Gastroesophageal sphincter (tissue), 4 donors: ENCODE data around the gene KDM5B. TPM values are rescaled to one million over a fixed set of nuclear protein-coding genes. Genes with fewer than 3 reads are reported as not detected.

ENCODE experiments used
- ATAC-seq: fragments of 150-250 bp; one replicate; pipeline ENCODE4 v1.9.1; 2016; ENCODE audit warnings: mild to moderate bottlenecking, moderate library complexity
- H3K27ac ChIP-seq, 4 donors: fragments of 200-600 bp; sonication (generic) in 3 of 4; 1 replicate in 3 of 4; 2 replicates in 1 of 4; pipeline ENCODE4 v1.5.1; 2016 to 2019
- H3K27me3 ChIP-seq: fragments of 200-600 bp; sonication (generic); one replicate; pipeline ENCODE4 v1.5.1; 2019
- H3K36me3 ChIP-seq, 2 donors: fragments of 200-600 bp; sonication (generic); one replicate each; pipeline ENCODE4 v1.5.1; 2019; ENCODE audit warnings: control low read depth in 1 of 2
- H3K4me1 ChIP-seq, 3 donors: fragments of 200-600 bp; sonication (generic); 1 replicate in 2 of 3; 2 replicates in 1 of 3; pipeline ENCODE4 v1.5.1; 2016 to 2019; ENCODE audit warnings: control low read depth in 2 of 3
- H3K4me3 ChIP-seq, 2 donors: fragments of 200-600 bp; sonication (generic); one replicate each; pipeline ENCODE4 v1.5.1; 2019; ENCODE audit warnings: mild to moderate bottlenecking in 1 of 2, moderate library complexity in 1 of 2
- H3K9me3 ChIP-seq, 3 donors: fragments of 200-600 bp; sonication (generic); one replicate each; pipeline ENCODE4 v1.5.1; 2017 to 2019; ENCODE audit warnings: control low read depth in 2 of 3
- EP300 ChIP-seq: sonication (generic); formaldehyde crosslinking; IDR thresholded peaks from one replicate; pipeline ENCODE4 v1.6.1; 2017; ENCODE audit warnings: antibody characterized with exemption, mild to moderate bottlenecking
- POLR2A ChIP-seq, 2 donors: fragments of 450-650 bp; IDR thresholded peaks; one replicate each; pipeline ENCODE4 v1.6.1; 2017; ENCODE audit warnings: antibody characterized with exemption in 2 of 2, mild to moderate bottlenecking in 2 of 2, moderate library complexity in 1 of 2
- POLR2AphosphoS5 ChIP-seq: sonication (generic); formaldehyde crosslinking; IDR thresholded peaks from one replicate; pipeline ENCODE4 v1.6.1; 2017; ENCODE audit warnings: antibody characterized with exemption
- WGBS, 2 donors: methylation state at CpG; one replicate each; pipeline ENCODE4 v1.1.5; 2018; ENCODE audit warnings: low coverage in 1 of 2; 5-methylcytosine and 5-hydroxymethylcytosine counted together
- total RNA-seq, 4 donors: library from RNA; depleted of rRNA; stranded (reverse); fragments of >200 nt; gene quantifications; one replicate each; pipeline ENCODE4 v1.1.0, GENCODE V29; 2016
- TF ChIP-seq, protein P1 (sequence below), 4 experiments: fragments of 200-600 bp in 2 of 4; fragments of 450-650 bp in 2 of 4; sonication (generic) in 1 of 4; IDR thresholded peaks; one replicate each; pipeline ENCODE4 v1.5.1; 2017 to 2019; ENCODE audit warnings: antibody characterized with exemption in 4 of 4, mild to moderate bottlenecking in 2 of 4, moderate library complexity in 2 of 4

The KDM5B gene
- total RNA-seq = 10 to 100 TPM; 29.2 to 41.4 (median 34.8) TPM

DNA sequence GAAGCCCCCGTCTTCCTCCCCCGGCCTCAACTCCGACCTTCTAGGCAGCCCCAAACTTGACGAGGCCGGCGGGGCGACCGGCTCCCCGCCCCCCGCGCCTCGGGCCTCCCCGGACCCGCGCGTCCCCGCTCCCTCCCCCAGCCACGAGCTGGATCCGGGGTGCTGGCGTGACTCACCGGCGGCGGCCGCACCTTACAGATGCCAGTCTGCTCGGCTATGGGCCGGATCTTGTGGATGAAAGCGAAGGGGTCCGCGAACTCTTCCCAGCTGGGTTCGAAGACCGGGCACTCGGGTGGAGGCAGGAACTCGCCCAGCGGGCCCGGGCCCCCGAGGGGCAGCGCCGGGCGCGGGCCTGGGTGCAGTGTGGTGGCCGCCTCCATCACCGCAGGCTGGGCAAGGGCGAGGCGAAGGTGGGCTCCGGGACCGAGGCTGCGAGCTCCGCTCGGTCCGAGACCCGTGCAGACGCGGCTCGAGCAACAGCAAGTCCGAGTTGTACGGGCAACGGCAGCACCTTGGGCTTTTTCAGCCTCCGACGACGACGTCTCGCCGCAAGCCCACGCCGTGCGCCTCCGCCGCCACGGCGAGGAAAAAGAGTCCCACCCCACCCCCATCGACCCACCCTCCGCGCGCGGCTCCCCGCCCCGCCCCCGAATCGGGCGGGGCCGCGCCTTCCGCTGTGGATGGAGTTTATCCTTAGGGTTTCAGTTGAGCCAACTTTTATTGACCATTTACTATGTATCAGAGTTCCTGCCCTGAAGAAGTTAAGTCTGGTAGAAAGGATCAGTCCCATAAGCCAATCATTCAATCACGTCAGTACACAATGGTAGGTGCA lies at the start of gene KDM5B:
Gene KDM5B (minus strand): TSS at position 496 of the 832 bp plus-strand sequence. CDS start 116 bp downstream, at position 380.
- Histone ChIP-seq H3K9me3 (no peaks in the 10 kb centered on the region), H3K27ac (peak within 1 kb of the TSS; percentile 68 to 94 (median 90)), H3K36me3 (no peaks in the 10 kb centered on the region), H3K4me1 (peaks cover 0 to 69% (median 18%) of the 10 kb centered on the region in 3 donors), H3K4me3 (peak within 1 kb of the TSS; percentile 82 to 99), H3K27me3 (no peaks in the 10 kb centered on the region)
- WGBS, 2 donors = 0% methylated on average over 1 of the region's 84 CpGs
- TF ChIP-seq, protein P1, sequence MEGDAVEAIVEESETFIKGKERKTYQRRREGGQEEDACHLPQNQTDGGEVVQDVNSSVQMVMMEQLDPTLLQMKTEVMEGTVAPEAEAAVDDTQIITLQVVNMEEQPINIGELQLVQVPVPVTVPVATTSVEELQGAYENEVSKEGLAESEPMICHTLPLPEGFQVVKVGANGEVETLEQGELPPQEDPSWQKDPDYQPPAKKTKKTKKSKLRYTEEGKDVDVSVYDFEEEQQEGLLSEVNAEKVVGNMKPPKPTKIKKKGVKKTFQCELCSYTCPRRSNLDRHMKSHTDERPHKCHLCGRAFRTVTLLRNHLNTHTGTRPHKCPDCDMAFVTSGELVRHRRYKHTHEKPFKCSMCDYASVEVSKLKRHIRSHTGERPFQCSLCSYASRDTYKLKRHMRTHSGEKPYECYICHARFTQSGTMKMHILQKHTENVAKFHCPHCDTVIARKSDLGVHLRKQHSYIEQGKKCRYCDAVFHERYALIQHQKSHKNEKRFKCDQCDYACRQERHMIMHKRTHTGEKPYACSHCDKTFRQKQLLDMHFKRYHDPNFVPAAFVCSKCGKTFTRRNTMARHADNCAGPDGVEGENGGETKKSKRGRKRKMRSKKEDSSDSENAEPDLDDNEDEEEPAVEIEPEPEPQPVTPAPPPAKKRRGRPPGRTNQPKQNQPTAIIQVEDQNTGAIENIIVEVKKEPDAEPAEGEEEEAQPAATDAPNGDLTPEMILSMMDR (IDR thresholded peaks at IDR 0.05) = no peak
- TF ChIP-seq EP300 (no peak), POLR2A (IDR thresholded peaks at IDR 0.05) (peak; percentile 76 to 79), POLR2AphosphoS5 (peak; percentile 91)
- ATAC-seq = peak; percentile 29

DNA sequence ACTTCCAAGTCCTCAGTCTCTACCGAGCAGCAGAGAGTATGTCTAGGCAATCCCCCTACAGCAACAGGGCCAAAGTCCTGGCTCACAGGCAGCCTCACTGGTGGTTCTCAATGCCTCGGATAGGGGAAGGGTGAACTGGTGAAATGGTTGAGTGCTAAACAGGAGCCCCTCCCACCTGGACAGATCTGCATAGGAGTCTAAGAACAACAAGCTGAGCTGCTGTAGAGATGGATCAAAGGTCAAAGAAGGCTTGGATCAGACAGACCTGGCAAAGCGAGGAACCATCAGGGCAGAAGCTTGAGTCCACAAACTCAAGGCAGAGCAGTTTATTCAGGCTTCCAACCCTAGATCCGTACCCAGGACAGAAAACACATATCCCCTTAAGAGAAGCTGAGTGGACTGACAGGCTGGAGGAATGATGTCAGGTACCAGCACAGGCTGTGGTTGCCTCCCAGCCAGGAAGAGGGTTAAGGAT lies 49.0 kb upstream of the KDM5B start:
- TF ChIP-seq POLR2AphosphoS5 (no peak), POLR2A (IDR thresholded peaks at IDR 0.05) (no peak), EP300 (no peak)
- TF ChIP-seq, protein P1 (IDR thresholded peaks at IDR 0.05) = no peak
- Histone ChIP-seq H3K9me3 (no peaks in the 10 kb centered on the region), H3K36me3 (no peaks in the 10 kb centered on the region), H3K27ac (no peak overlapping the region), H3K27me3 (no peaks in the 10 kb centered on the region), H3K4me1 (peaks cover 0 to 23% (median 3%) of the 10 kb centered on the region in 3 donors), H3K4me3 (no peak overlapping the region)
- WGBS, 2 donors = 50 to 72% methylated on average over 2 to 3 of the region's 4 CpGs
- no peak for ATAC-seq

DNA sequence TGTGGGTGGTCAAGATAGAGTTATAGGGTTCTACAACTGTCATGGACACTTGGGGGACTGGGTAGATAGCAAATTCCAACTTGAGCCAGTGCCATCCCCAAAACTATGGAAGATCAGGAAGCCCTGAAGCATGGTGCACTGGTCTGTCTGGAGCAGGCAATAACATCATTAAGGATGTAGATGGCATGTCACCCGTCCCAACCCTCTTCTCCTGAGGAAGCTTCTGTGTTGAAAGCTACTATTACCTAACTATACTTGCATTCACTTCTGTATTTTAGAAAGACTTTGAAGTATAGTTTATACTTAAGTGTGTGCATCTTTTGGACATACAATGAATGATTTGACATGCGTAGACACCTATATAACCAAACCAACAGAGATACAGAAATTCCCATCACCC lies 47.8 kb upstream of the KDM5B start:
- no peak overlapping the region for H3K27ac ChIP-seq
- ATAC-seq = no peak
- H3K4me3 ChIP-seq = no peak overlapping the region
- peaks cover 0 to 15% (median 0%) of the 10 kb centered on the region in 3 donors for H3K4me1 ChIP-seq
- WGBS, 2 donors = 92 to 100% methylated on average over 1 to 2 of the region's 2 CpGs
- H3K27me3 ChIP-seq = no peaks in the 10 kb centered on the region
- no peaks in the 10 kb centered on the region for H3K36me3 ChIP-seq
- TF ChIP-seq POLR2A (IDR thresholded peaks at IDR 0.05) (no peak), EP300 (no peak), POLR2AphosphoS5 (no peak)
- TF ChIP-seq, protein P1 (IDR thresholded peaks at IDR 0.05) = no peak
- H3K9me3 ChIP-seq = no peaks in the 10 kb centered on the region

DNA sequence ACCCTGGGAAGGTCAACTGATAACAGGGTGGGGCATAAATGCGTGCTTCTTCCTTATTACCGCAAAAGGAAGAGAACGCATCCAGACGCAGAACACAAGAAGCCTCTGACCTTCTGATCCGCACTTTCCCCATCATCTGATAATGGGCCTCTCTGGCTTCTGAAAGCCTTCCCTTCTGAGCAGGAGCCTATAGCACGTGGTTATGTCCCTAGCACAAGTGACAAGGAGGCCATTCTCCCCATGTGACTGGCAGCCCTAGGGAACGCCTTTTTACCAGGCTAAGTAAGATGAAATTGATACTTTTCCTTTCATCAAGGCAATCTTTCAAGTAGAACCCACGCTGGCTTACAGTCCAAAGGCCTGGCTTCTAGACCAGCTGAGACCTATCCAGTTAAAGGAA lies 46.6 kb upstream of the KDM5B start:
- no peak for ATAC-seq
- 86 to 91% methylated on average over 6 to 7 of the region's 8 CpGs for WGBS, 2 donors
- H3K4me3 ChIP-seq = no peak overlapping the region

More for the DNA sequence above, 46.6 kb upstream of the KDM5B start:
- H3K4me1 ChIP-seq = peaks cover 0 to 7% (median 0%) of the 10 kb centered on the region in 3 donors
- no peaks in the 10 kb centered on the region for H3K9me3 ChIP-seq
- H3K27me3 ChIP-seq = no peaks in the 10 kb centered on the region
- TF ChIP-seq POLR2AphosphoS5 = no peak
- TF ChIP-seq, protein P1 (IDR thresholded peaks at IDR 0.05) = no peak
- no peak overlapping the region for H3K27ac ChIP-seq
- H3K36me3 ChIP-seq = no peaks in the 10 kb centered on the region
